Mucosa of descending colon (tissue), 3 donors: ENCODE measurements around the gene PRR7. TPM values are rescaled to one million over a fixed set of nuclear protein-coding genes. Genes with fewer than 3 reads are reported as not detected.

Experiments used
- ATAC-seq: fragments of 200-7000 bp; cut with Tn5 transposase; one replicate; pipeline ENCODE4 v1.9.1; 2020; ENCODE audit warnings: mild to moderate bottlenecking, moderate library complexity
- DNase-seq, 3 donors: peaks; one replicate each; pipeline ENCODE4 v3.0.0-alpha.2; 2020
- H3K36me3 ChIP-seq: fragments of 200-600 bp; one replicate; pipeline ENCODE4 v1.8.0; 2021; ENCODE audit warnings: low read depth, mild to moderate bottlenecking
- H3K4me1 ChIP-seq: fragments of 200-600 bp; one replicate; pipeline ENCODE4 v1.8.0; 2021; ENCODE audit warnings: low read depth, mild to moderate bottlenecking
- H3K4me3 ChIP-seq: fragments of 200-600 bp; one replicate; pipeline ENCODE4 v1.8.0; 2021; ENCODE audit warnings: mild to moderate bottlenecking
- H3K9me3 ChIP-seq: fragments of 200-600 bp; one replicate; pipeline ENCODE4 v1.8.0; 2021; ENCODE audit warnings: mild to moderate bottlenecking
- CTCF ChIP-seq: fragments of 200-600 bp; IDR thresholded peaks from one replicate; pipeline ENCODE4 v1.8.0; 2022; ENCODE audit warnings: antibody characterized with exemption, mild to moderate bottlenecking
- intact Hi-C, 2 donors: fragments of 100-400 bp; cut with DNase I in 1 of 2; cut with micrococcal nuclease in 1 of 2; formaldehyde crosslinking; loops; one replicate each; pipeline versions ENCODE4 v1.11.0 to v1.11.1; 2022; cut with DNase I, micrococcal nuclease
- total RNA-seq, 3 donors: library from RNA; stranded (reverse); fragmentation: NEBNext Ultra II Directional in 2 of 3; extraction: Animal tissue kit (Norgen Biotek cat#: 25700) in 2 of 3; gene quantifications; one replicate each; pipeline versions ENCODE4 v1.2.1 to v1.2.4, GENCODE V29; 2021 to 2023
- donor health status: DM: no; HTN: no; CAD: no; lungs with moderate emphysema.
- donor health status: DM: no; HTN: no; CAD: no.
- donor health status: DM: no; HTN: yes; CAD: no.

The PRR7 gene
- total RNA-seq, 3 donors from 2014 or later, result 1.1 to 1.2 (median 1.2) TPM

- H3K4me3 ChIP-seq, result no peak overlapping the region
- DNase-seq, result peak in 2 of 3 donors; percentile 59 to 65
- H3K4me1 ChIP-seq, result peaks cover 26% of the 10 kb centered on the region
- no peaks in the 10 kb centered on the region for H3K9me3 ChIP-seq
- intact Hi-C loops, result no loop called here
- no peaks in the 10 kb centered on the region for H3K36me3 ChIP-seq
- ATAC-seq, result peak; percentile 65
- TF ChIP-seq CTCF, result peak; percentile 44
These were observed 44.9 kb downstream of the PRR7 start for GRCh38 chr5:177491429-177491945.

- H3K4me1 ChIP-seq, result peaks cover 29% of the 10 kb centered on the region
These were observed 45.6 kb downstream of the PRR7 start for GRCh38 chr5:177491983-177492746.

DNA sequence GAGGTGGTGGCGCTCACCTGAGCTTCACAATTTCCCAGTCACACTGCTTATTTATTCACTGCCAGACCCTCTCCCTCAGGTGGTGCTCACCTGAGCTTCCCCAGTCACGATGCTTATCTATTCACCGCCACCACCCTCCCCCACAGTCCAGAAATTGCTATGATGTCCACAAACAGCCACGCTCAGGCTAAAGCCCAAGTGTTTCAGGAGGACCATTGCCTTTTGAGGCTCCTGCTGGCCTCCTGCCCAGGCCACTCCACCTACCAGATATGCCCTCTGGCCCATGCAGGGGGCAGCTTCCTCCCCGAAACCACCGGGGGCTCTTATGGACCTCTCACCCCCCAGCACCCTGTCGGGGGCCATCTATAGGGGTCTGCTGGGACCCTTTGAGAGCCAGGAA is 46.2 kb downstream of the PRR7 start:
- H3K4me1 ChIP-seq, result peaks cover 29% of the 10 kb centered on the region
- ATAC-seq (no peak), DNase-seq (no peak)
- no peak overlapping the region for H3K4me3 ChIP-seq
- intact Hi-C loops, result no loop called here
- TF ChIP-seq CTCF, result no peak
- H3K36me3 ChIP-seq, result no peaks in the 10 kb centered on the region
- no peaks in the 10 kb centered on the region for H3K9me3 ChIP-seq

More at GRCh38 chr5:177491983-177492746, 45.6 kb downstream of the PRR7 start:
- ATAC-seq (no peak), DNase-seq (no peak)
- Histone ChIP-seq H3K4me3 (no peak overlapping the region), H3K9me3 (no peaks in the 10 kb centered on the region), H3K36me3 (no peaks in the 10 kb centered on the region)
- intact Hi-C loops, result no loop called here
- no peak for TF ChIP-seq CTCF

GRCh38 chr5:177493795-177494345 is 47.3 kb downstream of the PRR7 start:
- ATAC-seq (no peak), DNase-seq (no peak)
- Histone ChIP-seq H3K9me3 (no peaks in the 10 kb centered on the region), H3K4me3 (no peak overlapping the region), H3K4me1 (peaks cover 34% of the 10 kb centered on the region), H3K36me3 (no peaks in the 10 kb centered on the region)
- TF ChIP-seq CTCF, result no peak
- intact Hi-C loops, result no loop called here

DNA sequence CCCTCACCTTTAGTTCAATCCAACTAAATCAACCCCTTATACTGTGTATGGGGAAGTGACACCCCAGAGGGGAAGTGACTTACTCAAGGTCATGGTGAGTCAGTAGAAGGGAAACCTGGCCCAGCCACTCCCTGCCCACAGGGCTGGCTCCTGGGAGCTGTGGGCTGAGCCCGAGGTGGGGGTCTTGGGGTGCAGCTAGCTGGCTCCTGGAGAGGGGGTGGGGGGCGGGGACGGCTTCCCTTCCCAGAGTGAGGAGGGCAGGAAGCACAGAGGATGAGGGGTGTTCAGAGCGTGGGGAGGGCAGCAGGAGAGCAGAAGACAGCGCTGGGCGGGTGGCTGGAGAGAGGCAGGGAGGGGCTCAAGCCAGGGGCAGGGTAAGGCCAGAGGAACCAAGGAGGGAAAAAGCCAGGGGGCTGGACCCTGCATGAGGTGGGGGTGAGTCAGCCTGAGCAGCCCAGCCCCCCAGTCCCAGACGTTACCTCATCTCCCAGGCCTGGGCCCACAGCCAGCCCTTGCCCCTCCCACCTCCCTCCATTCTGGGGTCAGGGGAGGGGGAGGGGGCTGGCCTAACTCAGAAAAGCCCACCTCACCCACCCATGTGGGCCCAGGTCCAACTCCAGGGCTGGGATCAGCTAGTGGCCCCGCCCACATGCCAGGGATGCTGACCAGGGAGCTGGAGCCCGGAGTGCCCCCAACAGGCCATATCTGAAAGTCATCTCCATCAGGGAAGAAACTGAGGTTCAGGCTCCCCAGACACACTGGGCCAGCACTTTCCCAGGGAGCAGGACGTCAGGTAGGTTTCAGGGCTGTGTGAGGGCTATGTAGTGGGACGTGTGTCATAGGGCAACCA is 48.0 kb downstream of the PRR7 start:
- Histone ChIP-seq H3K36me3 (no peaks in the 10 kb centered on the region), H3K9me3 (no peaks in the 10 kb centered on the region), H3K4me1 (peaks cover 29% of the 10 kb centered on the region), H3K4me3 (no peak overlapping the region)
- DNase-seq (peak in 2 of 3 donors; percentile 65 to 77), ATAC-seq (peak; percentile 26)
- intact Hi-C loops, result no loop called here
- no peak for TF ChIP-seq CTCF
